ELF-1 (cell line): Measurements from ENCODE around the gene HOMEZ.
"Not testable (repeated sequence)": the region's sequence is repeated elsewhere in the genome, so short reads cannot be mapped to it uniquely, and the experiment has no call there.

Experiments
- DNase-seq: peaks from one replicate; pipeline ENCODE4 v3.0.0-alpha.2; 2016; ENCODE audit warnings: low read depth, low spot score

HOMEZ gene

GRCh38 chr14:23284654-23285529 lies 1.0 kb downstream of the HOMEZ start:
- DNase-seq: no peak

GRCh38 chr14:23281247-23281646 lies 4.7 kb downstream of the HOMEZ start:
- no peak for DNase-seq

- DNase-seq: not testable (repeated sequence)
These were observed 8.0 kb downstream of the HOMEZ start for GRCh38 chr14:23277928-23278327.

- DNase-seq: no peak
These were observed 8.7 kb downstream of the HOMEZ start for GRCh38 chr14:23277189-23277588.

GRCh38 chr14:23275412-23275811 lies 10.5 kb downstream of the HOMEZ start:
- no peak for DNase-seq

GRCh38 chr14:23269193-23269592 lies 16.7 kb downstream of the HOMEZ start:
- no peak for DNase-seq

DNA sequence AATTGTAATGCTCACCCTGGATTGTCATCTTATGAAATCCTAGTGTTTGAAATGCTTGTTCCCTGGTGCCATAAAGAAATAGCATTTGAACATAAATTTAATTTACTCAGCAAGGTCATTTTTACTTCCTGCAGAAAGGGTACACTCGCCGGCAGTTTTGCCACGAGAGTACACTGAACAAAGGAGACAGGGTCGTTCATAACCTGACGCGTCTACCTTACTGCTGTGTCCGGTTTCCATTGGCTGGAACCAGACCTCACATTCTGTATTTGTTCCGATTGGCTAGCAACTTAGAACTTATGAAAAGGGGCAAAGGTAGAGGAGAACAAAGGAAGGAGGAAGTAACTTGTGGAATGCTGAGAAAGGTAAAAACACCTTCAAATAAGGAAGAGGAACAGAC lies 25.1 kb downstream of the HOMEZ start:
- DNase-seq: not testable (repeated sequence)

- no peak for DNase-seq
These were observed 26.5 kb downstream of the HOMEZ start for GRCh38 chr14:23259426-23259825.

GRCh38 chr14:23258256-23258655 lies 27.7 kb downstream of the HOMEZ start:
- DNase-seq: no peak

GRCh38 chr14:23252420-23253333 lies 33.3 kb downstream of the HOMEZ start:
- DNase-seq: peak; percentile 10

- peak; percentile 14 for DNase-seq
These were observed 33.9 kb downstream of the HOMEZ start for GRCh38 chr14:23252006-23252405.

- DNase-seq: no peak
These were observed 36.1 kb downstream of the HOMEZ start for GRCh38 chr14:23249824-23250223.

DNA sequence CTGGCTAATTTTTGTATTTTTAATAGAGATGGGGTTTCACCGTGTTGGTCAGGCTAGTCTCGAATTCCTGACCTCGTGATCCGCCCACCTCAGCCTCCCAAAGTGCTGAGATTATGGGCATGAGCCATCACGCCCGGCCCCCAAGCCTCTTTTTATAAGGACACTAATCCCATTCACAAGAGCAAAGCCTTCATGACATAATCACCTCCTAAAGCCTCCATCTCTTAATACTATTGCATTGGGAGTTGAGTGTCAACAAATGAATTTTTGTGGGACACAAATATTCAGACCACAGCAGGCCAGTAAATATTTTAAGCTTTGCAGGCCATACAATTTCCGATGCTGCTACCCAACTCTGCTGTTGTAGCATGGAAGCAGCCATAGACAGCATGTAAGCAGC lies 37.3 kb downstream of the HOMEZ start:
- DNase-seq: no peak

- DNase-seq: no peak
These were observed 40.6 kb downstream of the HOMEZ start for GRCh38 chr14:23245282-23245681.

DNA sequence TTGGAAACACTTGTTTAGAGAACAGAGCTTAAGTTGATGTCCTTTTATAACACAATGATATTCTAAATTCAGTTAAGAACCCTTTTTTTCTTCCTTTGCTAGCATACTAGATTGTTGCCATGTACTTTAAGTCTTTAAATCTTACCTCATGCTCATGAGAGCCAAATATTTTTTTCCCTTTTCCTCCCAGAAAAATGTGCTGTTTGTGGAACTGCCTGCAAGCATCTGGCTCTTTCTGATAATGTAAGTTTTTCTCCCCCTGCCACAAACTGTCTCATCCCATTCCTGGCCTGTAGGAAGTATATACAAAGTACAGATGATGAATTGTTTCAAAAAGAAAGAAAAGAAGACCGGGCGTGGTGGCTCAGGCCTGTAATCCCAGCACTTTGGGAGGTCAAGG lies 42.9 kb downstream of the HOMEZ start:
- no peak for DNase-seq

- DNase-seq: no peak
These were observed 43.9 kb downstream of the HOMEZ start for GRCh38 chr14:23242076-23242475.

DNA sequence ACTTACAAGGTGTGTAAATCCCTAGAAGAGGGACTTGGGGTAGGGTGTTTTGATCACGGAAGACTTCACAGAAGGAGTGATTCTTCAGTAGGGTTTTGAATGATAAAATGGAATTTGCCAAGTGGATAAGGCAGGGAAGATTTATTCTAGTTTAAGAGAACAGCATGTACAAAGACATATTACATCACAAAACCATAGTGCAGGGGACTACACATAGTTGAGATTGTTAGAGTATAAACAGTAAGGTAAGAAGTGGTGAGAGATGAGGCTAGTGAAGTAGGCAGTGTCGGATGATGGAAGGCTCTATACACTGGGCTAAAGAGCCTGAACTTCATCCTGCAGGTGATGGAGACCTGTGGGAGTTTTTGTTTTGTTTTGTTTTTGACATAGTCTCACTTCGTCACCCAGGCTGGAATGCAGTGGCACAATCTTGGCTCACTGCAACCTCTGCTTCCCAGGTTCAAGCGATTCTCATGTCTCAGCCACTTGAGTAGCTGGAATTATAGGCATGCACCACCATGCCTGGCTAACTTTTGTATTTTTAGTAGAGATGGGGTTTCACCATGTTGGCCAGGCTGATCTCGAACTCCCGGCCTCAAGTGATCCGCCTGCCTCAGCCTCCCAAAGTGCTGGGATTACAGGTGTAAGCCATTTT lies 44.7 kb downstream of the HOMEZ start:
- not testable (repeated sequence) for DNase-seq

DNA sequence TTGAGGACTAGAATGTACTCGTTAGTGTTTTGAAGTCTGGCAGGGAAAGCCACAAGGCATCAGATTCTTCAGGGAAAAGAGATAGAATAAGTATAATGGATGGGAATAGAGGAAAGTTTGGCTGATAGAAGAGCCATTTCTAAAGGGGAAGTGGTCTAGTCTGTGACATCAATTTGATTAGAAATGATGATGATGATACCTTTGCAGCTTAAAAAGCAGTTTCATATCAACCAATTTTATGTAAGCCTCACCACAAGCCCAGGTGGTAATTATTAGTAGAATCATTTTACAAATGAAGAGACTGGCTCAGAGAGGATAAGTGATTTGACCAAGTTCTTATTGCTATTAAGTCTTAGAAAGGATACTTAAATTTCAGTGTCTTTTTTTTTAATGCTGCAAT lies 45.3 kb downstream of the HOMEZ start:
- no peak for DNase-seq

- DNase-seq: peak; percentile 97
These were observed 47.9 kb downstream of the HOMEZ start, which contains the start of gene RNF212B for GRCh38 chr14:23237772-23238594. Gene RNF212B (plus strand): TSS chr14:23237936. CDS start chr14:23240346, 2,410 bp downstream.

- not testable (repeated sequence) for DNase-seq
These were observed 53.6 kb downstream of the HOMEZ start for GRCh38 chr14:23232241-23232808.

GRCh38 chr14:23228812-23229211 lies 57.1 kb downstream of the HOMEZ start:
- no peak for DNase-seq
